Thyroid gland (tissue), 4 donors: ENCODE results near the gene DNAJC10.

ENCODE experiments used
- CTCF ChIP-seq, 6 experiments: fragments of 200-600 bp in 3 of 6; fragments of 450-650 bp in 3 of 6; sonication (generic) in 3 of 6; IDR thresholded peaks; one replicate each; pipeline ENCODE4 v1.5.1; 2016 to 2019; ENCODE audit warnings: antibody characterized with exemption in 6 of 6, mild to moderate bottlenecking in 2 of 6, inconsistent platforms in 1 of 6, moderate library complexity in 1 of 6
- POLR2A ChIP-seq, 2 donors: fragments of 450-650 bp; IDR thresholded peaks; one replicate each; pipeline ENCODE4 v1.6.1; 2017; ENCODE audit warnings: antibody characterized with exemption in 2 of 2, mild to moderate bottlenecking in 2 of 2, moderate library complexity in 1 of 2

- no peak for TF ChIP-seq CTCF (IDR thresholded peaks at IDR 0.05)
- TF ChIP-seq POLR2A (IDR thresholded peaks at IDR 0.05): no peak
Measured at GRCh38 chr2:182821182-182821581, 105.1 kb downstream of the DNAJC10 start.
